Measurements from ENCODE around the gene NLRP3. TPM values are rescaled to one million over a fixed set of nuclear protein-coding genes. Genes with fewer than 3 reads are reported as not detected.

NLRP3 gene
- total RNA-seq, 1 experiment from 2014 or later = 0.26 TPM

GRCh38 chr1:247437551-247438505, 21.9 kb downstream of the NLRP3 start:
- intact Hi-C loops (cut with micrococcal nuclease; ENCODE audit: unreplicated experiment) = no loop called here
- CTCF ChIA-PET = interaction anchor here (0.7 kb wide), 1 partner anchor 19 kb away, joined by 4 read pairs; no protein-coding TSS in a partner anchor
- no TSS peak for BruUV-seq (replicated peaks)
- Mint-ChIP-seq H3K36me3 (ENCODE audit: insufficient read depth, unreplicated experiment) (no peaks in the 10 kb centered on the region), H3K9me3 (ENCODE audit: low read depth, unreplicated experiment) (peaks cover 7% of the 10 kb centered on the region), H3K4me1 (ENCODE audit: low read depth, unreplicated experiment) (no peaks in the 10 kb centered on the region), H3K4me3 (ENCODE audit: low read depth, unreplicated experiment) (no peak overlapping the region), H3K27me3 (ENCODE audit: unreplicated experiment) (no peaks in the 10 kb centered on the region), H3K27ac (ENCODE audit: unreplicated experiment) (no peak overlapping the region)
- no peak for TF ChIP-seq CTCF (IDR thresholded peaks at IDR 0.05; ENCODE audit: unreplicated experiment)
- no peak for DNase-seq

GRCh38 chr1:247440001-247440620, 24.1 kb downstream of the NLRP3 start:
- no peak for TF ChIP-seq CTCF (IDR thresholded peaks at IDR 0.05; ENCODE audit: unreplicated experiment)
- no peaks in the 10 kb centered on the region for H3K36me3 Mint-ChIP-seq (ENCODE audit: insufficient read depth, unreplicated experiment)
- H3K27me3 Mint-ChIP-seq (ENCODE audit: unreplicated experiment) = no peaks in the 10 kb centered on the region
- H3K27ac Mint-ChIP-seq (ENCODE audit: unreplicated experiment) = no peak overlapping the region
- intact Hi-C loops (cut with micrococcal nuclease; ENCODE audit: unreplicated experiment) = no loop called here
- no peak for DNase-seq
- H3K9me3 Mint-ChIP-seq (ENCODE audit: low read depth, unreplicated experiment) = peaks cover 7% of the 10 kb centered on the region
- H3K4me3 Mint-ChIP-seq (ENCODE audit: low read depth, unreplicated experiment) = no peak overlapping the region
- BruUV-seq (replicated peaks) = no TSS peak
- CTCF ChIA-PET = no interaction called here
- H3K4me1 Mint-ChIP-seq (ENCODE audit: low read depth, unreplicated experiment) = no peaks in the 10 kb centered on the region

GRCh38 chr1:247441606-247442005, 25.6 kb downstream of the NLRP3 start:
- CTCF ChIA-PET = interaction anchor here (0.6 kb wide), 1 partner anchor 8 kb away, joined by 7 read pairs; no protein-coding TSS in a partner anchor
- TF ChIP-seq CTCF (IDR thresholded peaks at IDR 0.05; ENCODE audit: unreplicated experiment) = no peak

GRCh38 chr1:247442164-247442563, 26.2 kb downstream of the NLRP3 start:
- CTCF ChIA-PET = no interaction called here
- no peaks in the 10 kb centered on the region for H3K36me3 Mint-ChIP-seq (ENCODE audit: insufficient read depth, unreplicated experiment)
- H3K4me3 Mint-ChIP-seq (ENCODE audit: low read depth, unreplicated experiment) = no peak overlapping the region
- TF ChIP-seq CTCF (IDR thresholded peaks at IDR 0.05; ENCODE audit: unreplicated experiment) = no peak
- H3K4me1 Mint-ChIP-seq (ENCODE audit: low read depth, unreplicated experiment) = no peaks in the 10 kb centered on the region
- intact Hi-C loops (cut with micrococcal nuclease; ENCODE audit: unreplicated experiment) = no loop called here
- DNase-seq = no peak
- H3K9me3 Mint-ChIP-seq (ENCODE audit: low read depth, unreplicated experiment) = peaks cover 12% of the 10 kb centered on the region
- no peaks in the 10 kb centered on the region for H3K27me3 Mint-ChIP-seq (ENCODE audit: unreplicated experiment)
- BruUV-seq (replicated peaks) = no TSS peak
- no peak overlapping the region for H3K27ac Mint-ChIP-seq (ENCODE audit: unreplicated experiment)

More at GRCh38 chr1:247441606-247442005, 25.6 kb downstream of the NLRP3 start:
- H3K27me3 Mint-ChIP-seq (ENCODE audit: unreplicated experiment) = no peaks in the 10 kb centered on the region
- no peak overlapping the region for H3K4me3 Mint-ChIP-seq (ENCODE audit: low read depth, unreplicated experiment)
- no TSS peak for BruUV-seq (replicated peaks)
- DNase-seq = no peak
- H3K36me3 Mint-ChIP-seq (ENCODE audit: insufficient read depth, unreplicated experiment) = no peaks in the 10 kb centered on the region
- no peak overlapping the region for H3K27ac Mint-ChIP-seq (ENCODE audit: unreplicated experiment)
- intact Hi-C loops (cut with micrococcal nuclease; ENCODE audit: unreplicated experiment) = no loop called here
- H3K9me3 Mint-ChIP-seq (ENCODE audit: low read depth, unreplicated experiment) = peaks cover 13% of the 10 kb centered on the region
- no peaks in the 10 kb centered on the region for H3K4me1 Mint-ChIP-seq (ENCODE audit: low read depth, unreplicated experiment)

Measured in Calu3 (cell line).